Activated CD4-positive, alpha-beta T cell treated with anti-CD3 and anti-CD28 coated beads, Interleukin-2, amount 10 ng/mL, durations not matched to agents 7 days and 5 days (primary cell): ENCODE measurements around the gene ZNF248. TPM values are rescaled to one million over a fixed set of nuclear protein-coding genes. Genes with fewer than 3 reads are reported as not detected.

Source experiments
- CTCF ChIA-PET: fragments of 350-600 bp; sonication (Branson Sonifier 250); formaldehyde crosslinking; loops from one replicate; lab custom pipeline; 2021; ENCODE audit warnings: antibody characterized with exemption; lab: Charles Lee
- POLR2A ChIA-PET: fragments of 350-600 bp; sonication (Branson Sonifier 250); formaldehyde crosslinking; loops from one replicate; lab custom pipeline; 2021; ENCODE audit warnings: antibody characterized with exemption; lab: Charles Lee
- DNase-seq: peaks from one replicate; pipeline ENCODE4 v3.0.0-alpha.2; 2020
- H3K27ac Mint-ChIP-seq: one replicate; pipeline ENCODE4 v1.8.0; 2021; ENCODE audit warnings: mild to moderate bottlenecking, moderate library complexity, mixed read lengths
- H3K27me3 Mint-ChIP-seq: one replicate; pipeline ENCODE4 v1.8.0; 2021; ENCODE audit warnings: mixed read lengths
- H3K36me3 Mint-ChIP-seq: one replicate; pipeline ENCODE4 v1.8.0; 2021; ENCODE audit warnings: low read depth, mixed read lengths
- H3K4me1 Mint-ChIP-seq: one replicate; pipeline ENCODE4 v1.8.0; 2021; ENCODE audit warnings: mixed read lengths
- H3K4me3 Mint-ChIP-seq: one replicate; pipeline ENCODE4 v1.8.0; 2021; ENCODE audit warnings: mild to moderate bottlenecking, moderate library complexity, mixed read lengths
- H3K9me3 Mint-ChIP-seq: one replicate; pipeline ENCODE4 v1.8.0; 2021; ENCODE audit warnings: mixed read lengths
- total RNA-seq, 2 experiments: library from RNA; stranded (reverse); gene quantifications; one replicate each; pipeline ENCODE4 v1.2.3, GENCODE V29; 2021

Gene ZNF248
- total RNA-seq: 1 to 10 TPM; 9.0 to 9.2 TPM

DNA sequence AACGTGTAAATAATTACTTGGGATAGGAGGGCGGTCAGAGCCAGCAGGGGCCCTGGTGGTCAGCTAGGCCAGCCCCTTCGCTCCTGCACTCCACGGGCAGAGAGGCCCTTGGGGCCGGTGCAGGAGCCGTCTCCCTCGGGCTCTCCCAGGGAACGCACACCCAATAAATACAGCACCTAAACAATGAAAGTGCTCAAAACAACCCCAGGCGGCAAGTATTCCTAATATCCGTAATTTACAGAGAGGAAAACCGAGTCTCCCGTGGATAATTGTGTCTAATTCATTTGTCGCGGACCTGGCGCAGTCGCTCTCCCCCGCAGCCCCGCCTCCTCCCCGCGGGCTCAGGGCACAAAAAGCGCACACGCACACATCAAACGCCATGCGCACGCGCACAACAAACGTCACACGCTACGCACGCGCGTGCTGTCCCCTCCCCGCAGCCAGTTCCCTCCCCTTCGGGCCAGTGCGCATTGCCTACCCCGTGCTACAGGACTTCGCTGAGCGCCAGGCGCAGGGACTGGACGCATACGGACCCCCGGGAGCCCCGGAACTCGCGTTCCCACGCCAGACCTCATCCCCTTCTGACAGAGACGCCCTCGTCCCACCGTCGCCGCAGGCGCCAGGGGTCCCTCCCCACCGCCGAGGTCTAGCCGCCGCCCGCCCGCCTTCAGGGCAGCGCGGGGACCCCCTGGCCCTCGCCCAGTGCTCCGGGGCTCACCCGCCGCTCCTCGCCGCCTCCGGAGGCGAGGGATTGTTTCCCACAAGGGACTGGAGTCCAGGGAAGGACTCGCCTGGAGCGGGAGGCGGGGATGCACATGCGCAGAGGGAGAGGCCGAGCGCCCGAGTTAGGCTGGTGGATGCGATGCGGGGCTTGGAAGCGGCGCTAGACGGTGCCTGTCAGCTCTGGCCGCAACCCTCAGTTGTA lies at the start of gene ZNF248:
Gene ZNF248, minus strand, starts transcription at position 324 of the 925 bp plus-strand sequence. CDS start 1,300 bp downstream, outside the sequence.
- peak within 1 kb of the TSS; percentile 94 for H3K27ac Mint-ChIP-seq
- peak; percentile 95 for DNase-seq
- H3K27me3 Mint-ChIP-seq: no peaks in the 10 kb centered on the region
- H3K9me3 Mint-ChIP-seq: no peaks in the 10 kb centered on the region
- POLR2A ChIA-PET: no interaction called here
- CTCF ChIA-PET: interaction anchor here (1.8 kb wide), 1 partner anchor 22 kb away, joined by 6 read pairs; no protein-coding TSS in a partner anchor
- peaks cover 16% of the 10 kb centered on the region for H3K36me3 Mint-ChIP-seq
- H3K4me3 Mint-ChIP-seq: peak within 1 kb of the TSS; percentile 87
- H3K4me1 Mint-ChIP-seq: peaks cover 29% of the 10 kb centered on the region

DNA sequence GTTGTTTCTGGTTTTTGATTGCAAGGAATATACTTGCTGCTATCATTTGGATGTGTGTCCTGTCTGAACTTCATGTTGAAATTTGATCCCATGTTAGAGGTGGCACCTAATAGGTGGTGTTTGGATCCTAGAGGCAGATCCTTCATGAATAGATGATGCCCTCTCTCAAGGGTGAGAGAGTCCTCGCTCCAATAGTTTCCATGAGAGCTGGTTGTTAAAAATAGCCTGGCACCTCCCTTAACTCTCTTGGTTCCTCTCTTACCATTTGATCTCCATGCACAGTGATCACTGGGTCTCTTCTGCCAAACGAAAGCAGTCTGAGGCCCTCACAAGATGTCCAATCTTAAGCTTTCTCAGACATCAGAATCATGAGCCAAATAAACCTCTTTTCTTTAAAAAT lies 49.0 kb upstream of the ZNF248 start:
- H3K36me3 Mint-ChIP-seq: no peaks in the 10 kb centered on the region
- no peak overlapping the region for H3K27ac Mint-ChIP-seq
- H3K27me3 Mint-ChIP-seq: no peaks in the 10 kb centered on the region
- H3K4me3 Mint-ChIP-seq: no peak overlapping the region
- POLR2A ChIA-PET: no interaction called here
- no peaks in the 10 kb centered on the region for H3K4me1 Mint-ChIP-seq
- DNase-seq: no peak
- CTCF ChIA-PET: no interaction called here
- peaks cover 14% of the 10 kb centered on the region for H3K9me3 Mint-ChIP-seq

DNA sequence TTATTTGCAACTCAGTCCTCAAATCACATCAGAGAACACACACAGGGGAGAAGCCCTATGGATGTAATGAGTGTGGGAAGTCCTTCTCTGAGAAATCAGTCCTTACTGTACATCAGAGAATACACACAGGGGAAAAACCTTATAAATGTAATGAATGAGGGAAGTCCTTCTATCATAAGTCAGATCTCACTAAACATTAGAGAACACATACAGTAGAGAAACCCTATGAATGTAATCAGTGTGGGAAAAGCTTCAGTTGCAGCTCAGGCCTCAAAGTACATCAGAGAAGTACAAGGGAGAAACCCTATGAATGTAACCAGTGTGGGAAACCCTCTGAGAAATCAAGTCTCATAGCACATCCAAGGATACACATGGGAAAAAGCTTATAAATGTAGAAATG lies 39.0 kb upstream of the ZNF248 start:
- peaks cover 2% of the 10 kb centered on the region for H3K36me3 Mint-ChIP-seq
- no peaks in the 10 kb centered on the region for H3K27me3 Mint-ChIP-seq
- H3K27ac Mint-ChIP-seq: no peak overlapping the region
- CTCF ChIA-PET: no interaction called here
- no peak overlapping the region for H3K4me3 Mint-ChIP-seq
- no peaks in the 10 kb centered on the region for H3K4me1 Mint-ChIP-seq
- DNase-seq: no peak
- H3K9me3 Mint-ChIP-seq: peaks cover 25% of the 10 kb centered on the region
- POLR2A ChIA-PET: no interaction called here

DNA sequence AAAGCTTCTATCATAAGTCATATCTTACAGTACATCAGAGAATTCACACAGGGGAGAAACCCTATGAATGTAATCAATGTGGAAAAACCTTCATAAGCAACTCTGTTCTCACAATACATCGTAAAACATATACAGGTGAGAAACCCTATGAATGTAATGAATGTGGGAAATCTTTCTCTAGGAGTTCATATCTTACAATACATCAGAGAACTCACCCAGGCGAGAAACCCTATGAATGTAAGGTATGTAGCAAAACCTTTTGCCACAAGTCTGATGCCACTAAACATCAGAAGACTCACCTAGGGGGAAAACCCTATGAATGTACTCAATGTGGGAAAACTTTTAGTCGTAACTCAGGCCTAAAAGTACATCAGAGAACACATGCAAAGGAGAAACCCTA lies 38.3 kb upstream of the ZNF248 start:
- no peaks in the 10 kb centered on the region for H3K27me3 Mint-ChIP-seq
- H3K27ac Mint-ChIP-seq: no peak overlapping the region
- no peak for DNase-seq
- H3K4me1 Mint-ChIP-seq: no peaks in the 10 kb centered on the region
- H3K36me3 Mint-ChIP-seq: peaks cover 2% of the 10 kb centered on the region
- CTCF ChIA-PET: no interaction called here
- peaks cover 30% of the 10 kb centered on the region for H3K9me3 Mint-ChIP-seq
- POLR2A ChIA-PET: no interaction called here
- no peak overlapping the region for H3K4me3 Mint-ChIP-seq

DNA sequence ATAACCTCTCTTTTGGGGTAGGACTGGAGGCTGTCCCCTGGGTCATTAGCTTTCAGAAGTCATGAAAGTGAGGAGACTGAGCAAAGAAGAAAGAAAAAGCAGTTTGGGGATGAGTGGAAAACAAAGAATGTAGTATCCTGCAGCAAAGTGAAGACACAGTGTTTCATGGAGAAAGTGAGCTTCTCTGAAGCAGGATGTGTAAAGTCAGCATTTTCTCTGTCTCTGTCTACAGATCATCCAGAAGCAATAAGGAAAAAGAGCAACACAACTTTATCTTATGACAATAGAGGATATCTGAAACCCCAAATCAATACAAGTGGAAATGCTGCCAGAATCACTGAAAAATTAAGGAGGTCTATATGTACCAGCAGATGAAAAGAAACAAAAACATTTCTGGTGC lies 28.4 kb upstream of the ZNF248 start:
- ChIA-PET POLR2A (no interaction called here), CTCF (no interaction called here)
- Mint-ChIP-seq H3K36me3 (no peaks in the 10 kb centered on the region), H3K4me3 (no peak overlapping the region), H3K4me1 (no peaks in the 10 kb centered on the region), H3K27ac (no peak overlapping the region), H3K9me3 (peaks cover 19% of the 10 kb centered on the region), H3K27me3 (no peaks in the 10 kb centered on the region)
- DNase-seq: no peak

DNA sequence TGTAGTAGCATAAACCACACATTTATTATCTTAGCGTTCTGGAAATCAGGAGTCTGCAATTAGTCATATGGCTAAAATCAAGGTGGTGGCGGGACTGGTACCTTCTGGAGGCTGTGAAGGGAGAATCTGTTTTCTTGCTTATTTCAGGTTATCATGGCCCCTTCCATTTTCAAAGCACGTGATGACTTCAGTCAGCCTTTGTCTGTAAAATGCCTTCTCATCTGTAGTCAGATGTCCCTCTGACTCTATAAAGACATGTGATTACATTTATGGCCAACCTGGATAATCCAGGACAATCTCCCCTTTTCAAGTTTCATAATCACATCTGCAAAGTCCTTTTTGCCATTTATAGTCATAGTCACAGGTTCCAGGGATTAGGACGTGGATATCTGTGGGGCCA lies 15.5 kb upstream of the ZNF248 start:
- Mint-ChIP-seq H3K4me1 (no peaks in the 10 kb centered on the region), H3K9me3 (peaks cover 15% of the 10 kb centered on the region), H3K27me3 (no peaks in the 10 kb centered on the region), H3K27ac (no peak overlapping the region), H3K36me3 (no peaks in the 10 kb centered on the region), H3K4me3 (no peak overlapping the region)
- ChIA-PET CTCF (no interaction called here), POLR2A (no interaction called here)
- no peak for DNase-seq

DNA sequence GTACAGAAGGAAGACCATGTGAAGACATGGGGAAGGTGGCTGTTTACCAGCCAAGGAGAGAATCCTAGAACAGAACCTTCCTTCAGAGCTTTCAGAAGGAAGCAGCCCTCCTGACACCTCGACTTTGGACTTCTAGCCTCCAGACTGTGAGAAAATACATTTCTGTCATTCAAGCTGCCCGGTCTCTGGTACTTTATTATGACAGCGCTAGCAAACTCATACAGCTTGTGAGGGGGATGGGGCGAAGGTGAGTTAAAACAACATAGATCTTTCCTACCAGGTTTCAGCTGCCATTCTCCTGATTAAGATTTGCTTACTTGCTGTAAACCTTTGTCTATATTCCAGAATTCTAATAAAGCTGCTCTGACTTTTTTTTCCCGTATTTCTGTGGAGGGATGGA lies 14.9 kb upstream of the ZNF248 start:
- ChIA-PET CTCF (no interaction called here), POLR2A (no interaction called here)
- Mint-ChIP-seq H3K4me1 (no peaks in the 10 kb centered on the region), H3K4me3 (no peak overlapping the region), H3K27me3 (no peaks in the 10 kb centered on the region), H3K27ac (no peak overlapping the region), H3K36me3 (no peaks in the 10 kb centered on the region), H3K9me3 (peaks cover 12% of the 10 kb centered on the region)
- no peak for DNase-seq

DNA sequence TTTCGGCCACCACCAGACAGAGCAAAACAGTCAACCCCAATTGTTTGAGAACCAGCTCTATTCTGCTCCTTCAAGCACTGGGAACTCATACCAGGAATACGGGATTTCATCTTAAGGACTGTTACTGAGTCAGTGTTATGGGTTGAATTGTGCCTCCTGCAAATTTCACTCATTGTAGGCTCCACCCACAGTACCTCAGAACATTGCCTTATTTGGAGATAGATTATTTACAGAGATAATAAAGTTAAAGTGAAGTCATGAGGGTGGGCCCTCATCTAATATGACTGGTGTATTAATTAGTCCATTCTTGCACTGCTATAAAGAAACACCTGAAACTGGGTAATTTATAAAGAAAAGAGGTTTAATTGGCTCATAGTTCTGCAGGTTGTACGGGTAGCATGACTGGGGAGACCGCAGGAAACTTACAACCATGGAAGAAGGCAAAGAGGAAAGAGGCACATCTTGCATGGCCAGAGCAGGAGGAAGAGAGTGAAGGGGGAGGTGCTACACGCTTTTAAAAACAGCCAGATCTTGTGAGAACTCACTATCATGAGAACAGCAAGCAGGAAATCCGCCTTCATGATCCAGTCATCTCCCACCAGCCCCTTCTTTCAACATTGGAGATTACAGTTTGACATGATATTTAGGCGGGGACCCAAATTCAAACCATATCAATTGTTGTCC lies 14.3 kb upstream of the ZNF248 start:
- DNase-seq: no peak
- Mint-ChIP-seq H3K4me3 (no peak overlapping the region), H3K36me3 (no peaks in the 10 kb centered on the region), H3K9me3 (peaks cover 12% of the 10 kb centered on the region), H3K4me1 (no peaks in the 10 kb centered on the region), H3K27ac (no peak overlapping the region), H3K27me3 (no peaks in the 10 kb centered on the region)
- POLR2A ChIA-PET: no interaction called here
- CTCF ChIA-PET: no interaction called here

DNA sequence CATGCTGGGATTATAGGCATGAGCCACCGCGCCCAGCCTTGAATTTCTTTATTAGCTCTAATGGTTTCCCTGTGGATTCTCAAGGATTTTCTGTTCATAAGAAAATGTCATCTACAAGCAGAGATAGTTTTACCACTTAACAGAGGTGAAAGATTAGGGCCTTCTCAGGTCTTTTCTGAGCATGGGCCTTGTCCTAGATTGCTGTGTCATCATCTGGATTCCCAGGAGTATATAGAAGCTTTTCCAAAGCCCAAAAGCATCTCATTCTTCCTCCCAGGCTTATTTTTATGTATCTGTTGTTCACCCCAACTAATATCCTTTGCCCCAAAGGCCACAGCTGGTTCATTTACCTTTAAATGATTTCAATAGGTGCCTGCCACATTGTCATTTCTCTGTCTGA lies 13.7 kb upstream of the ZNF248 start:
- Mint-ChIP-seq H3K27me3 (no peaks in the 10 kb centered on the region), H3K36me3 (no peaks in the 10 kb centered on the region), H3K9me3 (peaks cover 12% of the 10 kb centered on the region), H3K4me1 (no peaks in the 10 kb centered on the region), H3K4me3 (no peak overlapping the region), H3K27ac (no peak overlapping the region)
- ChIA-PET POLR2A (no interaction called here), CTCF (no interaction called here)
- DNase-seq: no peak

DNA sequence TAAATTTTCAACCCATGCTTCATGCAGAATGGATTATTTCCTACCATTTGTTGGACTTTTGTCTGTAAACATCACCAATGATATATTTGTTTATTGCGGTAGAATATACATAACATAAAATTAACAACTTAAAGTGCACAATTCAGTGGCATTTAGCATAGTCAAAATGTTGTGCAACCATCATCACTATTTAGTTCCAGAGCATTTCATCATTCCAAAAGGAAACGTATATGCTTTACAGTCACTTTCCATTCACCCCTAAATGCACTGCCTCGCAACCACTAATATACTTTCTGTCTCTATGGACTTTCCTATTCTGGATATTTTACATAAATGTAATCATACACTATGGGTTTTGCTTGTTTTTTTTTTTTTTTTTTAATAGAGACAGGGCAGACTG lies 11.4 kb upstream of the ZNF248 start:
- Mint-ChIP-seq H3K4me1 (no peaks in the 10 kb centered on the region), H3K9me3 (peaks cover 12% of the 10 kb centered on the region), H3K27ac (no peak overlapping the region), H3K36me3 (no peaks in the 10 kb centered on the region), H3K4me3 (no peak overlapping the region), H3K27me3 (no peaks in the 10 kb centered on the region)
- no peak for DNase-seq
- CTCF ChIA-PET: no interaction called here
- POLR2A ChIA-PET: no interaction called here

DNA sequence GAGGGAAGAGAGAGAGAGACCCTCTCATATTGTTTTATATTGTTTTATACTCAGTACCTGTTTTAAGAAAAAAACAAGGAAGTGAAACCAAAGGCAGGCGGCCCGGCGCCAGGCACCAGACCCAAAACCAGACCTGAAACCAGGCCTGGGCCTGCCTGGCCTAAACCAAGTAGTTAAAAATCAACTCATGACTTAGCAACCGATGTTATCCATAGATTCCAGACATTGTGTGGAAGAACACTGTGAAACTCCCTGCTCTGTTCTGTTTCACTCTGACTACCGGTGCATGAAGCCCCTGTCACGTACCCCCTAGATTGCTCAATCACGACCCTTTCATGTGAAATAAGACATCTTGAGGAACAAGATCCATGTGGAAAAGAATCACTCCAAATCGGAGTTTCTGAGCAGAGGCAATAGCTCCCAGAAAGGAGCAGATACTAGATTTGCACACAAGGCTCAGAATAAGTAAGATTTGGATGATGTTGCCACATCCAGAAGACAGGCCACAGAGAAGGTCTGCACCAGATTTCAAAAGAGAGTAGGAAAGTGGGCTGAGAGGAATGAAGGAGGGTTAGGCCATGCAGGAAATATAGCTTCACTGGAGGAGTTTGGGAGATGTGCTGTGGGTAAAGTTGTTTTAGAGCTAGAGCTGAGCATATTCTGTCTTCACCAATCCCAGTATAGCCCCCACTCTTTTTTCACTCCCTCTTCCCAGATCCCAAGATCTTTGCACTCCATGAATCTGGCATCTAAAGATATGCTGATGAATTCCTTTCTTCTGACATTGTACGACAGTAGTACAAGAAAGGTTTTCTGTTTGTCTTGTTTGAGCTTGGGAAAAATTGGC lies 8.8 kb upstream of the ZNF248 start:
- no peak for DNase-seq
- Mint-ChIP-seq H3K4me1 (no peaks in the 10 kb centered on the region), H3K9me3 (peaks cover 3% of the 10 kb centered on the region), H3K27ac (no peak overlapping the region), H3K27me3 (no peaks in the 10 kb centered on the region), H3K4me3 (no peak overlapping the region), H3K36me3 (no peaks in the 10 kb centered on the region)
- POLR2A ChIA-PET: no interaction called here
- CTCF ChIA-PET: no interaction called here

DNA sequence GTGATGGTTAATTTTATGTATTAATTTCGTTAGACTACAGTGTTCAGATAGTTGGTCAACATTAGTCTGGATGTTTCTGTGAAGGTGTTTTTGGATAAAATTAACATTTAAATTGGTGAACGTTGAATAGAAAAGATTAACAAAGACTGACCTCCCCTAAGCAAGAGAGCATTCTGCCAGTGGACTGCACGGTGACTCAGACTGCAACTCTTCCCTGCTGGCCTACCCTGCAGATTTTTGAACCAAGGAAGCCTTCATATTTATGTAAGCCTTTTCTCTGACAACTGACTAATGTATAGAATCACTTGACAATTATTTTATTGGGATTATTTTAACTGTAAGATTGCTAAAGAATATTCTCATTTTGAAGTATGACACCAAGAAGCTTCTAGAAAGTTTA lies 7.9 kb upstream of the ZNF248 start:
- Mint-ChIP-seq H3K27me3 (no peaks in the 10 kb centered on the region), H3K36me3 (no peaks in the 10 kb centered on the region), H3K4me1 (no peaks in the 10 kb centered on the region), H3K27ac (no peak overlapping the region), H3K4me3 (no peak overlapping the region), H3K9me3 (peaks cover 3% of the 10 kb centered on the region)
- DNase-seq: no peak
- ChIA-PET CTCF (no interaction called here), POLR2A (no interaction called here)
